NOMO-1 (cell line): ENCODE measurements around the gene SMIM27.

Experiments used
- DNase-seq, 2 experiments: peaks; one replicate each; lab custom pipeline; 2025; ENCODE audit not compliant: unreplicated experiment in 2 of 2; lab: John Stamatoyannopoulos, UW

The SMIM27 gene

DNA sequence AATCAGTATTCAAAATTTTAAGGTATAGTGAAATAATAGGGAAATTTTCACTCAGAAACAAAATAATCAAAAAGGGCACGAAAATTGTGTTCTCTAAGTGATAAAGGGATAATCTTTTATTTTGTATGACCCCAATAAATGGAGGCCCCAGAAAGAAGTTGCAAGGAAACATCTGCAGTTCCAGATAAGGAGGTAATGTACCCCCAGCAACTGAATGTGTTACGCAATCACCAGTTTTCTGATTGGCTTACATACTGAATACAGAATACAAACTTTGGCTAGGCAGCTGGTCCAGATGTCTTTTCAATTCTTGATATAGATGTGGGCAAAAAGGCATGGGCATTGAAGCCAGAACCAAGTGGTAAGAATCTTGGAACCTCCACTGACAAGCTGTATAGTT, 2.0 kb downstream of the SMIM27 start:
- no peak for DNase-seq

DNA sequence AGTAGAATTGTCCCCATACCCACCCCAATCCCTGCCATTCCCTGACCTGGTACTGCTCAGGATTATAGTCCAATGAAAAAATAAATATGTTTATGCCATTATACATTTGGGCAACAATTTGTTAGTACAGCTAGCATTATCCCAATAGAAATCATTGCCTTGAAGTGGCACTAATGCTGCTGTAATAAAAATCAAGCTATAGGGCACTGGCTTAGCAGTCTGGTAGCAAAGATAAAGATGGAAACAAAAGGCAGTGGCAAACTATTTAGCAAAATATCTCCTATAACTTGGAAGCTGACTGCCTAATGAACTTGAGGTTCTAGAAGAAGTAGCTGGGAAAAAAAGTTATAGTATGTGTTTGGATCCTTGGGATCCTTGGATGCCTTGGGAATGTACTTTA, 2.5 kb downstream of the SMIM27 start:
- DNase-seq: no peak

DNA sequence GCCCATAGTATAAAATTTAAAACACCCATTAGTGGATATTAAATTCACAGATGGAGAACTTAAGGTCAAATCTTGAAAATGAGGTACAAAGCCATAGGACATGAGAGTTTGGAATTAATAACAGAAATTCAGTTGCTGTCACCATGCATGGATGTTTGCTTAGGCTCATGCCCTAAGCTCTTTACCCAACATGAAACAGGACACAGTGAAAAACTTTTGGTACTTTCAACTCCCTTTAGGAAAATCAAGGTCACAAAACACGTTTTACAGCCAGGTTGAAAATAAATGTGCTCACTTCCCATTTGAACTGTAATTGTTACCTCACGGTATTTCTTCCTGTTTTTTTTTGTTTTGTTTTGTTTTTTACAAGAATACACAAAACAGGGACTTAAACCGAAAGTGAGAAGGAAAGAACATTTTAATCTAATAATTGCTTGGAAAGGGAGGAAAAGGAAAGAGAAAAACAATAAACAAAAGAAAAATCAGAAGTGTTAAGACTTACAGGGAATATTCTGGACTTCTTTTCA, 6.3 kb downstream of the SMIM27 start:
- peak in 1 of 2 experiments; percentile 34 for DNase-seq

DNA sequence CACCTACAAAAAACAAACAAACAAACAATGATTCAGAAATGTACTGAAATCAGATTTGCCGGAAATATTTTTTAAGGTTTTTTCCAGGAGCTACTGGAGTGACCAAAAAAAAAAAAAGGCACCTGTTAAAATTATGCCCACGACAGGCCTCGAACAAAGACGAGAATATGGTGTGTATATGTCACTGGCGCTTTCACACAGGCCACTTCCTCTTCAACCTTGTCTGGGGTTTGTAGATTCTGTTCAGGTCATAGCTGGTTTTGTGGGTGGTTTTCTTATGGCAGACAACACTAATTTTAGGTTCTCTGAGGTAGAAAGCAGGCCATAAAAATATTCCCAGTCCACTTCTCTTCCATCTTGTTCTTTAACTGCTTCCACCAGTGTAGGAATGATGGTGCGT, 13.8 kb downstream of the SMIM27 start:
- DNase-seq: no peak

DNA sequence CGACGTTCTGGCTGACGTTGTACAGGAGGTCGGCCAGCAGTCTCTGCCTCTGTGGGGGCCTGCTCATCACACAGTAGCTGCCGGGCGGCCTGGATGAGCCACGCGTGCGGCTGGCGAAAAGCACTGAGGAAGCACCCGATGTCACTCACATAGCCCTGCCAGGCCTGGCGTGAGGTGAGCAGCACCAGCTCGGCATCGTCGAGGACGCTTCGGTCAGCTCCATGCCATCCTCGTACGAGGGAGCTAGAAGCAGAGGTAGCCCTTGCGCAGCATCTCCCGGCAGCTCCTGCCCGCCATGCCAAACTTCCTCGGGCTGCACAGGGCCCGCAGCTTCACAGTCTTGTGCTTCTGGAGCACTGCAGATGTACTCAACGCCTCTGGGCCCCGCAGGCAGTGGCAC, 14.6 kb downstream of the SMIM27 start:
- no peak for DNase-seq

DNA sequence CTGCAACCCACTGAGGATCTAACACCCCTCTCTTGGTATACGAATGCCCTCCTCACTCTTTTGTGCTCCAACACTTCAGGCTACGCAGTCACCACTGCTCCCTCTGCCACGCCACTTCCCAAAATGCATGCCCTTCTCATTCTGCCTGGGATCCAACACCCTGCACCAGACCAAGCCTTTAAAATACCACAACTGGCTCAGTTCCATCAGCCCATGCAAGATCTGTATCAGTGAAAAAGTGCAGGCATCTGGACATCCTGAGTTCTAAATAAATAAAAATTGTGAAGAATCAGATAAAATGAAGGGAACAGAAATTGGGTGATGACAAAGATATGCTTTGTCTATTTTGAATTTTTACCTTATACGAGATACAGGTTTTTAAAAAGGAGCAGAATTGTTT, 18.1 kb downstream of the SMIM27 start:
- no peak for DNase-seq

DNA sequence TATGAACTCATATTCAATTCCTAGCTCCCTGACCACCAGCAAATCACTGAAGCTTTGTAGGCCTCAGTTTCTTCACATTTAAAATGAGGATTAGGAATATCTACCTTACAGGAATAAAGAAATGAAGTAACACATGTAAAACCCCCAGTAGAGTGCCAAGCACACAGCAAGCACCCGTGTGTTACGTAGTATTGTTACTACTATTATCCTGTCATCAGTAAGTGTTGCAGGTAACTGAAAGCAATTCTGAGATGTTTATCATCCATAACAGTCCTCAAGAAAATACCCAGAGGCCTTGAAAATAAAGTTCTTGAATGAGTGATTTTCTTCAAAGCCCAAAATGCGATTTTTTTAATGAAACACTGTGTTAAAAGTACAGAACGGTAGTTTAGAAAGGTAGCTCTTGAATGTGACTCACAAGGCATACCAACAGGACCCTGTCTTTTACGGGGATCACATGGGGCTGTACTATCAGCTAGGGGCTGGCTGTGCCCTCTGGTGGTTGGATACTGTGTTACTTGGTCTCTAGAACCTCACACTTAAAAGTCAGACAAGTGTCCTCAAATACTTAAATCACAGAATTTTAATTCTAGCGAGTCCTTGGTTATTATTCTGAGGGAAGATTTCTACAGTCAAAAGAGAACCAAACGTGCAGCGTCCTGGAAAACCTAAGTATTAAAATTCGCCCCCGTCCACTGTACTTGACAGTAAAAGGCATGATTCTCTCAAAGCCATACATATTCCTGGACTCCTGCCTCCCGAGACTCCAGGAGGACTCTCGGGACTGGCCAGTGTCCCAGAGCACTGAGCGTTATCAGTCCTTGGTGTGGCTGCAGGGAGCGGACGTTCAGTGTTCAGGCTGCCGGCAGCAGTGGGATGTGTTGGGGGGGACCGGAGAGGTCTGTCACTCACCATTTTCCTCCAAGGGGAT, 20.1 kb downstream of the SMIM27 start:
- peak; percentile 59 to 88 for DNase-seq

DNA sequence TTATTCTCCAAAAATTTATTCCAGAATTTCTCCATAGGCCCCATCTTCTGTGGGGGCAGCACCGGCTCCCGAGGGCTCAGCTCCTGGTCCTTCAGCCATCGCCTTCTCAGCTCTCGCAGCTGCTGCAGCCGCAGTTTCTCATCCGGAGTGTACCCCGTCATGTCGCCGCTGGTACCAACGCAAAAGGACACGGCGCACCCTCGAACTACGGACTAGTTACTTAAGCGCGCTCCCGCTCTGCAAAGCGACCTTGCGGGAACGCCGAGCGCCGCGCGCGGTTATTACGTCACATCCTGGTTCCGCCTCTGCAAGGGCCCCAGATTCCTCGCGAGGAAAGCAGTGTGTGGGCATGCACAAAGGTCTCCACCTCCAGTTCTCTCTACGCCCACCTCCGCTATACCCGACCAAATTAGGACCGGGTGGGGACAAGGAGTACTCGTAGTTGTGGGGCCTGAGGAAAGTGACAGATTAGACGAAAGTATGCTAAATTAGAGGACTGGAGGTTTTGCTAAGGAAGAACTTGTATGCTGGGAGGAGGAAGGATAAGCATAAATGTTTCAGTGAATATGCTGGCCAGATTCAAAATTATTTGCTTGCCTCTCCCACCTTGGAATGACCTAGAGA, 20.9 kb downstream of the SMIM27 start, which contains the start of gene NDUFB6:
NDUFB6 (minus strand) TSS at position 260 of the 624 bp plus-strand sequence; CDS start at position 161, 99 bp downstream.
- DNase-seq: peak; percentile 92 to 96

DNA sequence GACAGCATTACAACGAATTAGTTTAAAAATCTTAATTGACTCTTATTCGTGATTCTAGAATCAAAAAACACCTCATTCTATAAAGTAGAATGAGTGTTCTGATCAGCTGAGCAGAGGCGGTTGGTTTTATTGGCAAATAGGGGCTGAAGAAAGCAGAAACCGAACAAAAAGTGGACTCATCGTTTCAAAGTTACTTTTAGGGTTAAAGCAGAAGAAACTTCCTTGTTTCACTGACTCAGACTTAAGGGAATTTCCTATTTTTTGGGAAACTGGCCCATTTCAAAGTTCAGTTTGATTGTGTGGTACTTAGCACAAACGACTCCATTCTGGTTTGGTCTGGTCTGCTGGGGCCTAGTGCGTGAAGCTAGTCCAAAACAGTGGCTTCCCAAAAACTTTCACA, 21.7 kb downstream of the SMIM27 start:
- DNase-seq: no peak

DNA sequence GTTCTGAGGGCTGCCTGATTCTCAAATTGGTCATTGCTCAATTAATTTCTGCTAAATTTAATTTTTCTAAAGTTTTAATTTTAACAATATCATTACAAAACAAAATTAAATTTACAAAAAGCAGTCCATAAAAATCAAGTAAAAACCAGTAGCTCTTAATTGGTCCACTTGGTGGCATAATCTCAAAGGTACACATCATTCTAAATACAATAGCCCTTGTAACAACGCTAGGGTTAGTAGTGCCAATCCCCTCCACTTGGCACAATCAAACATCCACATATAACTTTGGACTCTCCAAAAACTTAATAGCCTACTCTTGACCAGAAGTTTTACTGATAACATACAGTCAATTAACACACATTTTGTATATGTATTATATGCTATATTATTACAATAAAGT, 22.7 kb downstream of the SMIM27 start:
- no peak for DNase-seq

DNA sequence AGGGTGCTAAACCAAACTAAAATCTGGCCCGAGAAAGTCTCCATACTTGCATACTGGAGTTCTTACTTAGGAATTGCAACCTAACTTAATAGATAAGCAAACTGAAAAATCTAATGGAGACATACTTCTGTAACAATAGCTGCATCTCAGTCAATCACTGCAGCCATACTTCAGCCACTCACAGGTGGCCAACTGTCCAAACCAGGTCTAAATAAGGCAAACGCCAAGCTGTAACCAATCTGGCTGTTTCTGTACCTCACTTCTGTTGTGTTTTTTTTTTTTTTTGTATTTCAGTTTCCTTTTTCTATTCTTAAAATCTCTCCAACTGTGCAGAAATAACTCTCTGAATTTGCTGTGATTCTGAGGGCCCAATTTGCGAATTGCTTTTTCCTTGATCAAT, 25.2 kb downstream of the SMIM27 start:
- no peak for DNase-seq

DNA sequence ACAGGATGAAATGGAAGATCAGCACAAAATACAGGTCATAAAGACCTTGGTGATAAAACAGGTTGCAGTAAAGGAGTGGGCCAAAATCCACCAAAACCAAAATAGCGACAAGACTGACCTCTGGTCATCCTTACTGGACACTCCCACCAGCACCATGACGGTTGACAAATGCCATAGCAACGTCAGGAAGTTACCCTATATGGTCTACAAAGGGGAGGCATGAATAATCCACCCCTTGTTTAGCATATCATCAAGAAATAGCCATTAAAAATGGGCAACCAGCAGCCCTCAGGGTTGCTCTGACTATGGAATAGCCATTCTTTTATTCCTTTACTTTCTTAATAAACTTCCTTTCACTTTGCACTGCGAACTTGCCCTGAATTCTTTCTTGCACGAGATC, 26.8 kb downstream of the SMIM27 start:
- no peak for DNase-seq

DNA sequence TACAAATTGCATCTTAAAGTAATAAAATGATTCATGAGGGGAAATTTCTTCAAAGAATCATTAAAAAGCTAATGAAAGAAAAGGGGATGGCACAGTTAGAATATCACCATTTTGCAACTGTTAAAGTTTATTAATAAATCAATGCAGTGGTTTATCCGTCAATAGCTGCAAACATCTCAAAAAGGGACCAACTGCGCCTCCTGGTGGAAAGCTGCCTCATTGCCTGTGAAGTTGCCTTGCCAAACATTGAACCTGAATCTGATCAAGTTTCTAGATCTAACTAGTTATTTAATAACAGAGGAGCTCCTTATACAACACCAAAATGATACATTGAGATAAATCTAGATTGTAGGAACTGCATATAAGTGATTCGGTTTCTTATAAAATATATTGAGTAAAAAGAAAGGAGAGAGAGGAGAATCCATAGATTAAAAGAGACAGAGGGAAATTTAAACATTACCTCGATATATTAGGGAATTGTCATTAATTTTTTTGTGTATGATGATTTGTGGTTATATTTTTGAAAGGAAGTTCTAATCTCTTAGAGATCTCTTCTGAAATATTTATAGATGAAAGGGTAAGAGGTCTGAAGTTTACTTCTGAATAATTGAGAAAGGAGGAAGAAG, 27.7 kb downstream of the SMIM27 start:
- DNase-seq: peak; percentile 24 to 57

DNA sequence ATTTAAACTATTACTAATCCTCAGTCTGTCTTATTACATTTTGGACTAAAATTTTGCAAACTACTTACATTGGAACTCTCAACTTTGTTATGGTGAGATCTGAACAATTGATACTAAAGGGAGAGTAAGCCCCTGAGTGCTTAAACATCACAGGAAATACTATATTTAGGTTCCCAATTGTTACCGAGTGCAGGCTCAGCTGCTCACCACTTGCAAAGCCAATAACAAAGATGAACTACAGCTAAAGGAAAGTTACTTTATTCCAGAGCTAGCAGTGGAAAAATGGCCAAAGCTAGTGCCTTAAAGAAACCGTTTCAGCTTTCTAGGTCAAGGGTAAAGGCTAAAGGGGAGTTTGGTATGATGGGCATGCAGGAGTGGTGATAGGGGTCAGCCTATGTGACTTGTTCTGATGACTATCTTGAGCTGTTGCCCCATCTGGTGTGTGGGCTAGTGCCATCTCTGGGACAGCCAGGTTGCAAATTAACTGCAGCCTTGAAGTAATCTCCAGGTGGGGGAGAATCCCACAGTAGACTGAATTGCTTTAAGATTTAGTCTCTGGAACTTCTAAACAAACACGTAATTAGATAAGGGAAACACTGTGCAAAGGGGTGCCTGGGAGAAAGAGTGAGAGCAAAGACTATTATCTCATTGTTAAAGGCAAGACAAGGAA, 28.6 kb downstream of the SMIM27 start:
- no peak for DNase-seq

DNA sequence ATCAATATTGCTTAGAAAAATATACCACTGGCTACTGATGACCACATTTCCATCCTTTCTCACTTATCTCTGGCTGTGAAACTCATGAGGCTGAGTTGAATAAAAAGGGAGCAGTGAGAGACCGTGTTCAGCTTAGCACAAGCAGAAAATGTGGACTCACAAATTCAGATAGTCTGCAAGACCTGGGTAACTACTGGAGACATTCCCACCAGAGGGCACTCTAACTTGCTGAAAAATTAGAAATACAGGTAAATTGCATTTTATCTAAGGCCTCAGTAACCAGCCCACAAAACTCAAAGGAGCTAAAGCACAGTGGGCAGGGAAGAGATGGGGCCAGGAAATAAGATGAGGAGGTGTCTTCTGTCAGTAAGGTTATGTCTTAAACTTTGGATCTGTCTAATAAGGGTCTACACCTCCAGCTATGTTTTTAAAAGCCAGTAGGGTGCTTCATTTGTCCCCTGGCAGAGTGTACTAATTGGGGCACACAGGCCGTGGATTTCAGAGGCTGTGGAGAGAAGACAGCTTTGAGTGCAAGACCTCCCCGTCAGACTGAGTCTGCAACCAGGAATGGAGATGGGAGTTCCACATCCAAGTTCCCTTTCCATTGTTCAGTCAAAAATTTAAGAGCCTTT, 29.5 kb downstream of the SMIM27 start:
- peak in 1 of 2 experiments; percentile 42 for DNase-seq

DNA sequence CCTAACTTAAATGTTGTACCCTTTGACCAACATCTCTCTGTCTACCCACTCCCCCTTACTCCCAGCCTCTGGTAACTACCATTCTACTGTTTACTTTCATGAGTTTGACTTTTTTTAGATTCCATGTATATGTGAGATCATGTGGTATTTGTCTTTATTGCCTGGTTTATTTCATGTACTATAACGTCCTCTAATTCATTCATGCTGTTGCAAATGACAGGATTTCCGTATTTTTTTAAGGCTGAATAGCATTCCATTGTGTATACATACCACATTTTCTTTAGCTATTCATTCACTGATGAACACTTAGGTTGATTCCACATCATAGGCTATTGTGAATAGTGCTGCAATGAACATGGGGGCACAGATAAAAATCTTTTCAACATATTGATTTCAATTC, 32.7 kb downstream of the SMIM27 start:
- no peak for DNase-seq

DNA sequence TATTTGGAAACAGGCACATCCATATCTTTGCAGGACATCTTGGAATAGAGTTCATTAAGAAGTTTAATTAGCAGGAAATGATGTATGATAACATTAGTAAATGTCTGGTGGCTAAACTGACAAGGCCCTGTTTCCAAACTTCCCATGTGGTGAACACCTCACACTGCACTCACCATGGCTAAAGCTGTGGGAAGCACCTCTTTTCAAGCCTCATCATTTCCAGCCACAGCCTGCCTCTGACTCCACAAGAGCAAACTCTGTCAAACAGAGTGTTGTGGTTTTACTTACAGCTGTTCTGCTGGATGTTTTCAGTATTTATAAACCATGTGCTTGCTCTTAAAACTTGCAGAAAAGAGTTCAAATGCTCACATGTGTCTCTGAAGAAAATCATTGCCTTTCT, 35.8 kb downstream of the SMIM27 start:
- DNase-seq: no peak

DNA sequence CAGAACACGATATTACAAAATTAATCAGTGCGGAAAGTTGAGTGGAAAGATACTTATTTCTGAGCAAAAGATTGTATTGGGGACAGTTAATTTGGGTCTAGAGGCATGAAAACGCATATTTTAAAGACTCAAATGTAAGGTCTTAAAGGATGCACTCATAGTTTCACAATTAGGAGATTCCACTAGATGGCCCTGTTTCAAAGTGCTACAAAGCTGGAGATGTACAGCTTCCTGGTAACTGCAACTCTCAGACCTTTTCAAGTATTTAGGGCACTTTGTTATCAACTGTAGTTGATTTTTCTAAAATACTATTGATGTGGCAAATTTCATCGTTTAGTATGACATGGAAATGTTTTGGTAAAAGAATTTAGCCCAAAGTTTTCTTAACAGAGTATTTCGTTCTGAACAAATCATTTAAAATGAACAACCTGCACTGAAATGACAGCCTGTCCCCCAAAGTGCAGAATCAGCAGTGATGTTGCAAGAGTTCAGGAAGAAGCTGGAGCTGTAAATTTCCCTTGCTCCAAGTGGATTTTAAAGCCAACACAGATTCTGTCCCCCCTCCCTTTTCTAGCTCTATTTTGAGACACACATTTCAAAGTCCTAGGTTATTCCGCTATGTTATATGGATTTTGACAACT, 37.1 kb downstream of the SMIM27 start:
- DNase-seq: peak in 1 of 2 experiments; percentile 68

DNA sequence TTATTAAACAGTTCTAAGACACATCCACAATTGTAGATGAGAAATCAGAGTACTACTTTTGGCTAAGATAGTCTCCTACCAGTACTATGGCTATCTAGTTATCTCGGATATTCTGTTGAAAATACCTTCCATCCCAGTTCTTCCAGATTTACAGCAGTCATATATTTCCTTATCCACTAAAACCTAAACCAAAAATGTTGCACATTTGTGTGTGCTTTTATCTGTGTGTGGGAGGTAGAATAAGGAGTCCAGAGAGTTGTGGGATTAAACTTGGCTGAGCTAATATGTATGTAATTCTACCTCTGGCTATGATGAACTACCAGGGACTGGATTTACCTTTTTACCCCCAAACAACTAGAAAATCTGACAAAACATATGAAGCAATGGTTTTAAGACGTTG, 38.3 kb downstream of the SMIM27 start:
- DNase-seq: no peak

DNA sequence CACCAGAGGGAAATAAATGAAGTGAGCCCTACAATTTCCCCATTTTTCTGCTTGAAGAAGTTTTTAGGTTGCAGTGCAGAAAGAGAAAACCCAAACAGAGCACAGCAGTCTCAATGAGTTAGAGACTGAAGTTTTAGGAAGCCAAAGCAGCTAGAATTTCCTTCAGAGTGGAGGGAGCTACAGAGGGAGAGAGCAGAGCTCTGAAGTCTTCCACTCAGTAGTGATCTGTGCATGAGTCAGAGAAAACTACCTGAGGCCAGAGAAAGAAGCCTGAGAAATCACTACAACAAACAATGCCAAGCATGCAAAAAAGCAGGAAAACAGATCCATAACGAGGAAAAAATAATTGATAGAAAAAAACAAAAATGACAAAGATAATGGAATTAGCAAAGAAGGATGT, 38.8 kb downstream of the SMIM27 start:
- DNase-seq: no peak
